PFSK-1 (cell line): ENCODE results near the gene PROM1.

Source experiments
- POLR2AphosphoS5 ChIP-seq: IDR thresholded peaks from 2 replicates; pipeline ENCODE4 v1.6.1; 2012; ENCODE audit warnings: low read depth, mild to moderate bottlenecking, control low read depth, low read length, moderate library complexity
- REST ChIP-seq, 2 experiments: IDR thresholded peaks; 2 replicates each; pipeline versions ENCODE4 v1.6.1 to v1.8.0; 2011 to 2012; ENCODE audit warnings: low read depth in 2 of 2, low read length in 2 of 2, control low read depth in 1 of 2, inconsistent platforms in 1 of 2, mild to moderate bottlenecking in 1 of 2, moderate library complexity in 1 of 2; ENCODE audit not compliant: insufficient read depth in 1 of 2
- SIN3A ChIP-seq: IDR thresholded peaks from 2 replicates; pipeline ENCODE4 v1.6.1; 2012; ENCODE audit warnings: mild to moderate bottlenecking, low read length, moderate library complexity, borderline replicate concordance; ENCODE audit not compliant: insufficient read depth

DNA sequence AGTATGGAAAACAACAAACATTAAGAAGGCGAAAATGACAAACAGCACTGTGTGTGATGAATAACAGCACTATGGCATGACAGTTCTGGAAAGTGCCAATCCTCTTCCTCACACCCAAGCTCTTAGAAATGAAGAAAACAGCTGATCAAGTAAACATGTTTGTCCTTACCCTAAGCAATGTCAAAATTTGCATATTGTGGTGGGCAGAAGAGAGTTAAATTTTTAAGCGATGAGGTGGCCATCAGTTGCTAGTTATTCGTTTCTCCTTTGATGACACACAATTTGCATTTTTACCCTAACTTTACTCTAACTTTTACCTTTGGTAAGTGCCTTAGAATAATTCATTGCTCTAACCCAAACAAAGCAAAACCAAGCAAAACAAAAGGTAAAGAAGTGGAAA lies 8.8 kb downstream of the PROM1 start:
- no peak for TF ChIP-seq POLR2AphosphoS5
- no peak for TF ChIP-seq SIN3A
- TF ChIP-seq REST (IDR thresholded peaks at IDR 0.05; ENCODE audit: insufficient read depth in 1 of 2, low read depth in 2 of 2, low read length in 2 of 2): no peak
